Fibroblast of skin of back (primary cell): ENCODE data around the gene SLC9A1.

Experiments used
- DNase-seq: peaks from one replicate; pipeline ENCODE4 v3.0.0-alpha.2; 2013

SLC9A1 gene

DNA sequence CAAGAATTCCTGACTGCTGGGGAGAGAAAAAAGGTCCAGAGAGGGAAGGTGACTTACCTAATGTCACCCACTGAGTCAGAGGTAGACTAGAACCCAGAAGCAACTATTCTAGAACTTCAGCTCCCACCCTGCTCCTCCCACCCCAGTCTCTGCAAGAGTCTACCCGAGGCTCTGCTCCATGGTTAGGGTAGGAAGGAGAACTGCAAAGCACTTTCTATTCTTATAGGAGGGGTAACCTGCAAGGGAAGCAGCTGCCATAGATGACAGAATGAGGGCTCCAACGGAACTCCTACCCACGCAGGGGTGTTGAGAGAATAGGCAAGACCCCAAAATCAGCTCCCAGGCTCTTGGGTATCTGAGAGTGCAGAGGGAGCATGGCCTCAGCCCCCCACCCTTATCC, 4.3 kb downstream of the SLC9A1 start:
- DNase-seq: no peak

DNA sequence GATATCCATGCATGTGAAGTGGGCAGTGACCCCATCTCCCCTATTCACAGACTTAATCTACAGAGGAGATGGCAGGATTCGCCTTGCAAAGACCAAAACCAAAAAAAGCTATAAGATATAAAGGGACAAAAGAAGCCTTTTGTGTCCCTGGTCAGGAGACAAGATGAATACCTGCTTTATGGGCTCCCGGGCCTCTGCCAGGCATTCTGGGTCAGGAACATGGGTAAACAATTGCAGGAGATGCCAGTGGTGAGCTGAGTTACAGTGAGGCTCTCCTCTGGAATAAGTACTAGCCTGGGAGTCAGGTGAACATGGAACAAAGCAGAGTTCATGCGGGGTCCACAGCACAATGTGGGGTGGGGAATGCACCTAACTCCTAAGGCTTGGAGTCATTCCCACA, 4.7 kb downstream of the SLC9A1 start:
- DNase-seq: no peak

- DNase-seq: no peak
Observed at GRCh38 chr1:27149762-27150113, 5.2 kb downstream of the SLC9A1 start.

GRCh38 chr1:27149084-27149761, 5.7 kb downstream of the SLC9A1 start:
- DNase-seq: no peak

- DNase-seq: no peak
Observed at GRCh38 chr1:27148591-27148990, 6.3 kb downstream of the SLC9A1 start.

DNA sequence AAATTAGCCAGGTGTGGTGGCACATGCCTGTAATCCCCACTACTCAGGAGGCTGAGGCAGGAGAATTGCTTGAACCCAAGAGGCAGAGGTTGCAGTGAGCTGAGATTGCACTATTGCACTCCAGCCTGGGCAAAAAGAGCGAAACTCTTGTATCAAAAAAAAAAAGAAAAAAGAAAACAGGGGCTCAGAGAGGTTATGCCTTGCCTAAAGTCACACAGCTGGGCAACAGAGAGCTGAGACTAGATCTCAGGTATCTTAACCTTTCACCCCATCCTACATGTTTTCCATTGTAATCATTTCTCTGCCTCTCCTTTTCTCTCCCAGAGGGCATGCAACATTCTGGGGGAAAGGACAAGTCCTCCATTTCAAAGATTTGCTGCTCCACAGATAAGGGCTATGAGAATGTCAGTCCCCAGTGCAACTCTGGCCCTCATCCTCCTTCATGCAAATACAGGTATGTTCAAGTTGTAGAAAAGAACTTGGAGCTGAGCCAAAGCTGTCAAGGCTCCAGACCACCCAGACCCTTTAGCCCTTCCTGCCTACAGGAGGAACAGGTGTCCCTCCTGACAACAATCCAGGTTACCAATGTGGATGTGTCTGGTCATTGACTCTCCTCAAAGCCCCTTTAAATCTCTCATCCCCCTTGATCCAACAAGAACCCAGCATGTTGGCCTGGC, 6.9 kb downstream of the SLC9A1 start:
- DNase-seq: no peak

- peak; percentile 73 for DNase-seq
Observed at GRCh38 chr1:27145934-27146354, 9.0 kb downstream of the SLC9A1 start.

- DNase-seq: peak; percentile 23
Observed at GRCh38 chr1:27144920-27145661, 9.8 kb downstream of the SLC9A1 start.

GRCh38 chr1:27144049-27144748, 10.7 kb downstream of the SLC9A1 start:
- no peak for DNase-seq

DNA sequence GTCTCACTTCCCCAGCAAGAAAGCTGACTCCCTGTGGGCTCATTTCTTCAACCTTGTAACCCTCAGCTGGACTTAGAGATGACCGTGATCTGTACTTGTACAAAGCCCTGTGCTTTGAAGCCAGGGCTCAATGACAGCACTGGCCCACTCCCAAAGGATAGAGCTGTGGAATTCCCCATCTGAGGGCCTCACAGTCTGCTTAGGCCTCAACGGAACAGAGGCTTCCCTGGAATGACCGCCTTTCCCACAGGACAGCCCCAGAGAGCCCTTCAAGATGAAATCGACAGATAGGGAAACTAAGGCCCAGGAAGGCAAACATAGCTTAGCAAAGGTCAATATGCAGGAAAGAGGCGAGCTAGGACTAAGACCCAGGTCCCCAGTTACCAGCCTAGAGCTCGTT, 11.5 kb downstream of the SLC9A1 start:
- DNase-seq: no peak

- DNase-seq: no peak
Observed at GRCh38 chr1:27142464-27142863, 12.5 kb downstream of the SLC9A1 start.

GRCh38 chr1:27141266-27142003, 13.5 kb downstream of the SLC9A1 start:
- no peak for DNase-seq

DNA sequence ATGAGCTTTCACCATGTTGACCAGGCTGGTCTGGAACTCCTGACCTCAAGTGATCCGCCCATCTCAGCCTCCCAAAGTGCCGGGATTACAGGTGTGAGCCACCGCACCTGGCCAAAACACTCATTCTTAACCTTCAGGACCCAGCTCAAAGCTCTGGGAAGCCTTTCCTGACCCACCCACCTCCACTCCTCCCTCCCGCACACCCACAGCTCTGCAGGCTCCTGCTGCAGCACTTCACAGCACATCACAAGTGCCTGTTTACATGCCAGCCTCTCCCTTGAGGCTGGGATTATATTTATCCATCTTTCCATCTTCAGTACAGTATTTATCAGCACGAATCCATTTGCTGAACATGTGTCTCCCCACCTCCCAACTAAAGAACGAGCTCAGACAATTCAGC, 14.9 kb downstream of the SLC9A1 start:
- no peak for DNase-seq

- no peak for DNase-seq
Observed at GRCh38 chr1:27138927-27139326, 16.0 kb downstream of the SLC9A1 start.

- DNase-seq: no peak
Observed at GRCh38 chr1:27138368-27138767, 16.6 kb downstream of the SLC9A1 start.

GRCh38 chr1:27137544-27138075, 17.3 kb downstream of the SLC9A1 start:
- no peak for DNase-seq

GRCh38 chr1:27136998-27137542, 17.9 kb downstream of the SLC9A1 start:
- no peak for DNase-seq

DNA sequence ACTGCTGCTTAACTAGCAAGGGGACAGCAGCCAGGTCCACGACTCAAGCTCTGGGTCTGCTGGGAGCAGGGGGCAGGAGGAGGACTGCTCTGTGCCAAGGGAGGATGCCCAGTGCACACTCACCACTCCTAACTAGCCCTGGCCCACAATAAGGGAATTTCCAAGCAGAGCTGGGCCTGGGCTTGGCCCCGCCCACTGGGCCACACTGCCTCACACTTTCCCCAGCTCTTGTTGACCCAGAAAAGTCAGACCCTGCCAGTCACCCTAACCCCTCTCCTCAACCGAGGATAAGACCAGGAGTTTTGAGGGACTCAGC, 18.7 kb downstream of the SLC9A1 start:
- no peak for DNase-seq

DNA sequence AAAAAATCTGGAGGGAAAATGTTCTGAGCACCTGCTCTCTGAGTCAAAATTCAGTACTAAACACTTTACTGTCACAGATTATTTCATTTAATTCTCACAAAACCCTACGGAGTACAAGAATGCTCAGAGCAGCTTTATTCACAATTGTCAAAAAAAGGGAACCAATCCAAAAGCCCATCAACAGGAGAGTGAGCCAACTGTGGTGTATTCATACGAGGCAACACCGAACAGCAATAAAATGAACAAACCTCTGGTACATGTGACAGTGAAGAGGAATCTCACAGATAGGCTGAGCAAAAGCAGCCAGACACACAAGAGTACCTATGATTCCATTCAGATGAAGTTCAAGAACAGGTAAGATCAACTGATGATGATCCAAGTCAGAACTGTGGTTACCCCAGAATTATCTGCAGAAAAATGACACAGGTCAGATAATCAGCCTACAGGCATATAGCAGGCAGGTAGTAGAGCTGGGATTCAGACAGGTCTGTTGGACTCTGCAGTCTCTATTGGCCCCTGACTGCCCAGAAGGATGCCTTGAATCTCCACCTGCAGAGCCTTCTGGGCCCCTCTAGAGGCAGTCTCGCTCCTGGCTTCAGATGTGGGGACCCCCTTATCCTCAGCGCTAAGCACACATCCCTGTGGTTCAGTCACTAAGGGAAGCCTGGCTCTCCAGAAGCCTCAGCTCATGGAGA, 19.2 kb downstream of the SLC9A1 start:
- no peak for DNase-seq

GRCh38 chr1:27133991-27134390, 20.9 kb downstream of the SLC9A1 start:
- no peak for DNase-seq

GRCh38 chr1:27133158-27133557, 21.8 kb downstream of the SLC9A1 start:
- DNase-seq: no peak
